ENCODE results near the gene RALGAPA1.

GRCh38 chr14:35705636-35706035 lies 103.5 kb downstream of the RALGAPA1 start:
- no peak for TF ChIP-seq RCOR1 (IDR thresholded peaks at IDR 0.05; ENCODE audit: low read length)
- TF ChIP-seq EP300 (IDR thresholded peaks at IDR 0.05; ENCODE audit: borderline replicate concordance in 1 of 2, low read depth in 1 of 2, low read length in 1 of 2) = no peak
- TF ChIP-seq CTCF (IDR thresholded peaks at IDR 0.05) = no peak
- TF ChIP-seq JUND (IDR thresholded peaks at IDR 0.05) = no peak
